GM18502 (cell line): Measurements from ENCODE around the gene TSPO.

Experiments used
- ATAC-seq: cut with Tn5 transposase; IDR thresholded peaks from one replicate; pipeline ENCODE4 v1.9.1; 2021; ENCODE audit warnings: mild to moderate bottlenecking; ENCODE audit not compliant: unreplicated experiment, poor library complexity

The TSPO gene

DNA sequence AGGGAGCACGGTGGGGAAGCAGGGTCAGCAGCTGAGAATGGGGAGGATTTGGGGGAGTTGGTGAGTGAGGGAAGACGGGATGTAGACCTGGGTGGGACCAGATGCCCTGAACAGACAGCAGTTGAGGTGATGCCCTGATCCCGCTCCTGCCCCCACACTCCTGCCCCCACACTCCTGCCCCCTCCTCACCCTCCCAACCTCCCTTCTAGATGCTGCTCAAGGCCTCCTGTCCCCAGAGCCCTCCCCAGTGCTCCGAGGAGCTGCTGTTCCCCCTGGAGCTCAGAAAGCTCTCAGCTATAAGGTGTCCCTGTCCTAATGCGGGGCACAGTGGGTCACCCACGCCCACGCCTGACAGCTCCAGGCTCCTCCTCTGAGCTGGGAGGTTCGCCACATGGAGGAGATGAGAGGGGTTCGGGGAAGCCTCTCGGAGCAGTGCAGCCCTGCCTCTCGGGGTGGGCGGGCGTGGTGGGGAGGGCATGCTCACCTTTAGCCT lies 60.6 kb downstream of the TSPO start:
- ATAC-seq: no peak

DNA sequence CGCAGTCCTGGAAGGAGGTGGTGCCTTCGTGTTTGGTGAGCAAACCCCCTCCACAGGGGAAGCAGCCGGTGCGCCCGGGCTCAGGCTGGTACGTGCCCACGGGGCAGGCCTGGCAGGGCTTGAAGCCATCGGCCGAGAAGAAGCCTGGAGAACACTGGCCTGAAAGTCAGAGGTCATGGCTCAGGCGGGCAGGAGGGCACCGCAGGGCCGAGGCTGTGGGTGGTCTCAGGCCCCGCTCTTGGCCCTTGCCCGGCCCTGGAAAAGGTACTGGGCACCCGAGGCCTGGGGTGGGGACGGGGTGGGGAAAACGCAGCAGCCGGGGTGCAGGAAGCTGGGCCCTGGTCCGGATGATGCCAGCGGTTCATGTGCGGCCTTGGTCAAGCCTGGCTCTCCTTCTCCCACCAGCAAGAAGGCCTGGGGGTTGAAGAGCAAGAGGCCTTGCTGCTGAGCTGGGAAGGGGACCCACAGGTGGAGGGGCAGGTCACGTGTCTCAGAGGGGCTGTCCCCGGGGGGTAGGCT lies 61.1 kb downstream of the TSPO start:
- ATAC-seq: no peak
